GM12878 (cell line): Measurements from ENCODE around the gene MEF2C. TPM values are rescaled to one million over a fixed set of nuclear protein-coding genes. Genes with fewer than 3 reads are reported as not detected.

Source experiments
- ATAC-seq: fragments of 200-7000 bp; cut with Tn5 transposase; 3 replicates; pipeline ENCODE4 v1.9.1; 2020; ENCODE audit warnings: mild to moderate bottlenecking, moderate library complexity
- BruUV-seq: library from RNA; stranded (reverse); fragments of 400-500 nt; replicated peaks from 2 replicates; lab custom pipeline; 2021; lab: Mats Ljungman, UMichigan
- CTCF ChIA-PET: fragments of 300-600 bp; sonication (Branson Sonifier 250); formaldehyde crosslinking; extraction: SDS; loops from one replicate; lab custom pipeline; 2021; ENCODE audit warnings: inconsistent platforms; lab: Yijun Ruan, JAX
- POLR2A ChIA-PET: fragments of 350-600 bp; formaldehyde crosslinking; extraction: SDS; loops from one replicate; lab custom pipeline; 2021; ENCODE audit warnings: inconsistent platforms; lab: Charles Lee
- RAD21 ChIA-PET: fragments of 300-600 bp; sonication (Branson Sonifier 250); formaldehyde crosslinking; loops from one replicate; lab custom pipeline; 2023; ENCODE audit warnings: antibody characterized with exemption; ENCODE audit not compliant: unreplicated experiment; lab: Charles Lee
- SMC1A ChIA-PET: fragments of 300-600 bp; sonication (Branson Sonifier 250); formaldehyde crosslinking; loops from one replicate; lab custom pipeline; 2023; ENCODE audit not compliant: unreplicated experiment, uncharacterized antibody; lab: Charles Lee
- DNase-seq: peaks from one replicate; pipeline ENCODE4 v3.0.0-alpha.2; 2011; ENCODE audit warnings: low read depth, low spot score
- FAIRE-seq: peaks from 3 replicates; lab custom pipeline; 2011; peaks lifted over from hg19 to GRCh38; lab: Jason Lieb, UNC
- H2AFZ ChIP-seq: 2 replicates; pipeline ENCODE4 v1.6.0; 2011; ENCODE audit warnings: low read depth, low read length, control low read depth; ENCODE audit not compliant: control insufficient read depth
- H3K27ac ChIP-seq: 2 replicates; pipeline ENCODE4 v1.5.1; 2011; ENCODE audit warnings: control low read depth; ENCODE audit not compliant: control insufficient read depth, insufficient read depth
- H3K27me3 ChIP-seq, 2 experiments: replicated peaks in 1 of 2; 2 replicates each; pipeline versions ENCODE4 v1.6.0 to v1.6.1; 2011; ENCODE audit warnings: low read length in 1 of 2; ENCODE audit not compliant: control insufficient read depth in 2 of 2, insufficient read depth in 2 of 2
- H3K36me3 ChIP-seq, 2 experiments: 2 replicates each; pipeline ENCODE4 v1.5.1; 2011; ENCODE audit warnings: low read length in 1 of 2; ENCODE audit not compliant: control insufficient read depth in 2 of 2, insufficient read depth in 2 of 2
- H3K4me1 ChIP-seq: 2 replicates; pipeline ENCODE4 v1.6.1; 2011; ENCODE audit warnings: mild to moderate bottlenecking, low read length, moderate library complexity, mixed read lengths; ENCODE audit not compliant: control insufficient read depth, insufficient read depth
- H3K4me2 ChIP-seq: 2 replicates; pipeline ENCODE4 v1.6.0; 2011; ENCODE audit warnings: control low read depth; ENCODE audit not compliant: control insufficient read depth, insufficient read depth
- H3K4me3 ChIP-seq: fragments of 200-600 bp; sonication (generic); 2 replicates; pipeline ENCODE4 v1.5.1; 2016
- H3K79me2 ChIP-seq: 2 replicates; pipeline ENCODE4 v1.6.0; 2011; ENCODE audit warnings: low read length; ENCODE audit not compliant: control insufficient read depth, insufficient read depth
- H3K9ac ChIP-seq: 2 replicates; pipeline ENCODE4 v1.8.0; 2011; ENCODE audit warnings: low read length, control low read depth, mixed read lengths; ENCODE audit not compliant: control insufficient read depth, insufficient read depth
- H3K9me3 ChIP-seq: replicated peaks from 3 replicates; pipeline ENCODE4 v1.5.1; 2011; ENCODE audit warnings: mild to moderate bottlenecking, low read length; ENCODE audit not compliant: control insufficient read depth, insufficient read depth
- H4K20me1 ChIP-seq: 2 replicates; pipeline ENCODE4 v1.6.0; 2011; ENCODE audit not compliant: control insufficient read depth, insufficient read depth
- CBFB ChIP-seq: IDR thresholded peaks from 2 replicates; pipeline ENCODE4 v1.6.1; 2016; ENCODE audit warnings: antibody characterized with exemption, low read depth
- GABPA ChIP-seq: IDR thresholded peaks from 2 replicates; pipeline ENCODE4 v1.6.1; 2014; ENCODE audit warnings: antibody characterized with exemption, low read depth, mild to moderate bottlenecking, inconsistent platforms
- MYC ChIP-seq: IDR thresholded peaks from 2 replicates; pipeline ENCODE4 v1.6.1; 2011; ENCODE audit warnings: mild to moderate bottlenecking, low read length, moderate library complexity, inconsistent platforms; ENCODE audit not compliant: insufficient read depth, insufficient replicate concordance, insufficient read length, severe bottlenecking
- POLR2AphosphoS2 ChIP-seq: IDR thresholded peaks from 2 replicates; pipeline ENCODE4 v1.6.1; 2011; ENCODE audit warnings: low read depth, mild to moderate bottlenecking, low read length, improper control_type of control experiment, moderate library complexity
- POLR2AphosphoS5 ChIP-seq: IDR thresholded peaks from 2 replicates; pipeline ENCODE4 v1.6.1; 2011; ENCODE audit warnings: mild to moderate bottlenecking, low read length, inconsistent platforms
- SMC3 ChIP-seq: IDR thresholded peaks from 2 replicates; pipeline ENCODE4 v1.6.1; 2011; ENCODE audit warnings: low read length, improper control_type of control experiment, borderline replicate concordance
- SREBF2 ChIP-seq: IDR thresholded peaks from 2 replicates; pipeline ENCODE4 v1.6.1; 2012; ENCODE audit warnings: mild to moderate bottlenecking, low read length
- STAT1 ChIP-seq: fragments of 450-650 bp; conservative IDR thresholded peaks from 2 replicates; pipeline ENCODE4 v1.6.1; 2014; ENCODE audit warnings: antibody characterized with exemption, mild to moderate bottlenecking
- WGBS: methylation state at CpG from one replicate; pipeline ENCODE4 v1.1.6; 2016; ENCODE audit warnings: low lambda C conversion rate; ENCODE audit not compliant: insufficient replicate concordance, insufficient coverage; ENCODE audit errors: missing lambda C conversion rate; 5-methylcytosine and 5-hydroxymethylcytosine counted together
- in situ Hi-C: fragments of 300-500 bp; cut with MboI; formaldehyde crosslinking; loops from 9 replicates; pipeline ENCODE4 v1.14.3; 2018; ENCODE audit warnings: mixed read lengths
- intact Hi-C: fragments of 100-400 bp; cut with micrococcal nuclease; formaldehyde crosslinking; loops from one replicate; pipeline ENCODE4 v1.14.2; 2022; ENCODE audit not compliant: unreplicated experiment
- polyA plus RNA-seq, 11 experiments: library from polyadenylated mRNA; depleted of rRNA in 4 of 11; unstranded in 6 of 11; stranded (reverse) in 5 of 11; fragments of >200 nt; fragmentation: Nextera tagmentation in 4 of 11; fragmentation: Illumina TruSeq in 1 of 11; extraction: Ambion mirVana in 4 of 11; extraction: Trizol in 1 of 11; gene quantifications; 1 replicate in 1 of 11; 2 replicates in 10 of 11; pipeline versions ENCODE4 v1.2.1 to v1.2.3, GENCODE V29; 2011 to 2016; ENCODE audit warnings: inconsistent platforms in 2 of 11, missing spikeins in 2 of 11, low read depth in 1 of 11
- total RNA-seq, 4 experiments: library from RNA; depleted of rRNA in 3 of 4; stranded (reverse); fragments of >200 nt in 3 of 4; fragmentation: Illumina TruSeq in 1 of 4; extraction: Trizol in 1 of 4; gene quantifications; 2 replicates each; pipeline versions ENCODE4 v1.2.1 to v1.2.3, GENCODE V29; 2013 to 2021
- TF ChIP-seq, protein P1 (sequence below): fragments of 450-650 bp; IDR thresholded peaks from 2 replicates; pipeline ENCODE4 v1.6.1; 2017; ENCODE audit warnings: mild to moderate bottlenecking, moderate library complexity

Gene MEF2C
- total and polyA plus RNA-seq, 10 of the 15 experiments (the other 5 are each of a cell fraction or from before 2014, with no cell fraction given) = 104 to 225 (median 180) TPM

GRCh38 chr5:88834499-88834898, 48.5 kb downstream of the MEF2C start (continued):
- no peak for TF ChIP-seq MYC
- TF ChIP-seq GABPA = no peak
- TF ChIP-seq SREBF2 = no peak
- no peak for TF ChIP-seq CBFB
- no peak for TF ChIP-seq STAT1
- TF ChIP-seq SMC3 = no peak

DNA sequence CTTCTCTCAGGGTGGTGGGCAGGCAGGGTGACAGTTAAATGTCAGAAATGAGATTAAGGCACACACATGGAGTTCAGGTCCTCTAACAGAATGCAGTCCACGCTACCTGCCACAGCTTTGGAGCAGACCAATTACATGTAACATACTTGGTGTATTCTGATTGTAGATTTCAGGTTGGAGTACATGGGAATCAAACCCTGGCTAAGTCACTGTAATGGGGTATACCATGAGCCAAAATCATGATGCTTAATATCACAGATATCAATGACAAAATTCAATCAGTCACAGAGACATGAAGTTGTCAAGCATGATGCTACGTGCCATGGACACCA, 48.9 kb downstream of the MEF2C start:
- RAD21 ChIA-PET = interaction anchor here (1.0 to 2.4 kb wide), 11 partner anchors 8 to 430 kb away, joined by 3 to 19 read pairs (median 3); no protein-coding TSS in a partner anchor
- Histone ChIP-seq H3K27ac (peak overlapping the region; percentile 80), H3K9me3 (no peaks in the 10 kb centered on the region), H2AFZ (no peak overlapping the region), H3K36me3 (peaks cover 0 to 12% of the 10 kb centered on the region in 2 experiments; a peak in 1 of 4 replicates), H3K9ac (peak overlapping the region; percentile 55), H4K20me1 (no peaks in the 10 kb centered on the region), H3K4me1 (peaks cover 38% of the 10 kb centered on the region), H3K4me2 (peak overlapping the region; percentile 97), H3K27me3 (no peaks in the 10 kb centered on the region), H3K4me3 (peak overlapping the region; percentile 39; the same call in 1 of the 2 replicates), H3K79me2 (peaks cover 92% of the 10 kb centered on the region)
- POLR2A ChIA-PET = interaction anchor here (0.9 to 1.4 kb wide), 5 partner anchors 9 to 510 kb away, joined by 3 to 7 read pairs (median 3); no protein-coding TSS in a partner anchor
- BruUV-seq = no TSS peak
- FAIRE-seq = peak; percentile 66
- no peak for DNase-seq
- in situ Hi-C loops (no loop called here), intact Hi-C loops (no loop called here)
- WGBS = 0% methylated on average over 2 of the region's 2 CpGs
- peak; percentile 13 for ATAC-seq
- SMC1A ChIA-PET = interaction anchor here (0.6 to 24.1 kb wide), 13 partner anchors 8 to 510 kb away, joined by 3 to 591 read pairs (median 4); no protein-coding TSS in a partner anchor
- CTCF ChIA-PET = interaction anchor here (0.8 to 5.1 kb wide), 6 partner anchors 10 to 223 kb away, joined by 3 to 32 read pairs (median 4); no protein-coding TSS in a partner anchor
- TF ChIP-seq POLR2AphosphoS2 (peak; percentile 3; the same call in 1 of the 2 replicates), POLR2AphosphoS5 (peak; percentile 32; the same call in 1 of the 2 replicates)
- TF ChIP-seq, protein P1, sequence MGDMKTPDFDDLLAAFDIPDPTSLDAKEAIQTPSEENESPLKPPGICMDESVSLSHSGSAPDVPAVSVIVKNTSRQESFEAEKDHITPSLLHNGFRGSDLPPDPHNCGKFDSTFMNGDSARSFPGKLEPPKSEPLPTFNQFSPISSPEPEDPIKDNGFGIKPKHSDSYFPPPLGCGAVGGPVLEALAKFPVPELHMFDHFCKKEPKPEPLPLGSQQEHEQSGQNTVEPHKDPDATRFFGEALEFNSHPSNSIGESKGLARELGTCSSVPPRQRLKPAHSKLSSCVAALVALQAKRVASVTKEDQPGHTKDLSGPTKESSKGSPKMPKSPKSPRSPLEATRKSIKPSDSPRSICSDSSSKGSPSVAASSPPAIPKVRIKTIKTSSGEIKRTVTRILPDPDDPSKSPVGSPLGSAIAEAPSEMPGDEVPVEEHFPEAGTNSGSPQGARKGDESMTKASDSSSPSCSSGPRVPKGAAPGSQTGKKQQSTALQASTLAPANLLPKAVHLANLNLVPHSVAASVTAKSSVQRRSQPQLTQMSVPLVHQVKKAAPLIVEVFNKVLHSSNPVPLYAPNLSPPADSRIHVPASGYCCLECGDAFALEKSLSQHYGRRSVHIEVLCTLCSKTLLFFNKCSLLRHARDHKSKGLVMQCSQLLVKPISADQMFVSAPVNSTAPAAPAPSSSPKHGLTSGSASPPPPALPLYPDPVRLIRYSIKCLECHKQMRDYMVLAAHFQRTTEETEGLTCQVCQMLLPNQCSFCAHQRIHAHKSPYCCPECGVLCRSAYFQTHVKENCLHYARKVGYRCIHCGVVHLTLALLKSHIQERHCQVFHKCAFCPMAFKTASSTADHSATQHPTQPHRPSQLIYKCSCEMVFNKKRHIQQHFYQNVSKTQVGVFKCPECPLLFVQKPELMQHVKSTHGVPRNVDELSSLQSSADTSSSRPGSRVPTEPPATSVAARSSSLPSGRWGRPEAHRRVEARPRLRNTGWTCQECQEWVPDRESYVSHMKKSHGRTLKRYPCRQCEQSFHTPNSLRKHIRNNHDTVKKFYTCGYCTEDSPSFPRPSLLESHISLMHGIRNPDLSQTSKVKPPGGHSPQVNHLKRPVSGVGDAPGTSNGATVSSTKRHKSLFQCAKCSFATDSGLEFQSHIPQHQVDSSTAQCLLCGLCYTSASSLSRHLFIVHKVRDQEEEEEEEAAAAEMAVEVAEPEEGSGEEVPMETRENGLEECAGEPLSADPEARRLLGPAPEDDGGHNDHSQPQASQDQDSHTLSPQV = no peak
